IMR-90 (cell line): ENCODE measurements around the gene TNRC6B. TPM values are rescaled to one million over a fixed set of nuclear protein-coding genes. Genes with fewer than 3 reads are reported as not detected.

Source experiments
- ATAC-seq: fragments of 200-7000 bp; cut with Tn5 transposase; 2 replicates; pipeline ENCODE4 v1.9.1; 2020; ENCODE audit warnings: low read depth, mild to moderate bottlenecking, moderate library complexity
- BruUV-seq: library from RNA; stranded (reverse); fragments of 400-500 nt; replicated peaks from 2 replicates; lab custom pipeline; 2021; lab: Mats Ljungman, UMichigan
- CTCF ChIA-PET: fragments of 300-600 bp; formaldehyde crosslinking; extraction: SDS; loops from one replicate; lab custom pipeline; 2021; ENCODE audit warnings: antibody characterized with exemption; lab: Yijun Ruan, JAX
- POLR2A ChIA-PET: fragments of 300-600 bp; sonication (Branson Sonifier 250); formaldehyde crosslinking; loops from one replicate; lab custom pipeline; 2022; ENCODE audit warnings: antibody characterized with exemption; ENCODE audit not compliant: unreplicated experiment; lab: Charles Lee
- DNase-seq: peaks from one replicate; pipeline ENCODE4 v3.0.0; 2013
- H2AFZ ChIP-seq: replicated peaks from 2 replicates; pipeline ENCODE3; 2013; ENCODE audit warnings: low read length, mild to moderate bottlenecking; ENCODE audit not compliant: poor library complexity
- H2AK5ac ChIP-seq: 2 replicates; pipeline ENCODE4 v1.6.1; 2013; ENCODE audit warnings: low read depth, low read length, inconsistent platforms
- H2AK9ac ChIP-seq: replicated peaks from 2 replicates; pipeline ENCODE3; 2013; ENCODE audit warnings: mild to moderate bottlenecking, low read depth, low read length, moderate library complexity; ENCODE audit not compliant: poor library complexity
- H2BK120ac ChIP-seq: 2 replicates; pipeline ENCODE4 v1.6.1; 2013; ENCODE audit warnings: low read depth, low read length, inconsistent platforms
- H2BK15ac ChIP-seq: 3 replicates; pipeline ENCODE4 v1.6.1; 2013; ENCODE audit warnings: low read depth, low read length, inconsistent platforms
- H2BK20ac ChIP-seq: 2 replicates; pipeline ENCODE4 v1.6.1; 2013; ENCODE audit warnings: low read depth, mild to moderate bottlenecking, inconsistent platforms, low read length, moderate library complexity
- H2BK5ac ChIP-seq: 2 replicates; pipeline ENCODE4 v1.6.1; 2013; ENCODE audit warnings: mild to moderate bottlenecking, low read depth, low read length, inconsistent platforms; ENCODE audit not compliant: poor library complexity, severe bottlenecking
- H3K14ac ChIP-seq: replicated peaks from 2 replicates; pipeline ENCODE4 v1.6.1; 2013; ENCODE audit warnings: low read depth, low read length, inconsistent platforms
- H3K18ac ChIP-seq: 2 replicates; pipeline ENCODE4 v1.6.1; 2013; ENCODE audit warnings: low read depth, low read length, control low read depth
- H3K23ac ChIP-seq: 2 replicates; pipeline ENCODE4 v1.6.1; 2013; ENCODE audit warnings: low read depth, low read length, inconsistent platforms
- H3K27ac ChIP-seq: 2 replicates; pipeline ENCODE4 v1.5.1; 2013; ENCODE audit warnings: mild to moderate bottlenecking, control low read depth, low read length; ENCODE audit not compliant: insufficient read depth
- H3K27me3 ChIP-seq: 2 replicates; pipeline ENCODE4 v1.6.1; 2013; ENCODE audit warnings: low read length; ENCODE audit not compliant: control insufficient read depth, insufficient read depth
- H3K36me3 ChIP-seq: 2 replicates; pipeline ENCODE4 v1.6.1; 2013; ENCODE audit warnings: low read length, mixed read lengths; ENCODE audit not compliant: control insufficient read depth, insufficient read depth
- H3K4ac ChIP-seq: 2 replicates; pipeline ENCODE4 v1.6.1; 2013; ENCODE audit warnings: low read depth, low read length, inconsistent platforms
- H3K4me1 ChIP-seq: 2 replicates; pipeline ENCODE4 v1.6.1; 2013; ENCODE audit warnings: low read length, mixed read lengths; ENCODE audit not compliant: control insufficient read depth, insufficient read depth
- H3K4me2 ChIP-seq: 2 replicates; pipeline ENCODE4 v1.6.1; 2013; ENCODE audit warnings: low read depth, mild to moderate bottlenecking, control low read depth, low read length, moderate library complexity
- H3K4me3 ChIP-seq: 2 replicates; pipeline ENCODE4 v1.5.1; 2013; ENCODE audit warnings: low read depth, mild to moderate bottlenecking, control low read depth, low read length, moderate library complexity; ENCODE audit not compliant: insufficient read depth
- H3K56ac ChIP-seq: 2 replicates; pipeline ENCODE4 v1.6.1; 2013; ENCODE audit warnings: low read length, inconsistent platforms; ENCODE audit not compliant: insufficient read depth; ENCODE audit errors: extremely low read depth
- H3K79me1 ChIP-seq, 2 experiments: 2 replicates each; pipeline ENCODE4 v1.6.1; 2013; ENCODE audit warnings: low read length in 2 of 2, inconsistent platforms in 1 of 2, low read depth in 1 of 2
- H3K9ac ChIP-seq: 2 replicates; pipeline ENCODE4 v1.6.1; 2013; ENCODE audit warnings: low read depth, low read length, control low read depth
- H3K9me1 ChIP-seq: 2 replicates; pipeline ENCODE4 v1.6.1; 2013; ENCODE audit warnings: low read length, inconsistent platforms; ENCODE audit not compliant: insufficient read depth
- H3K9me3 ChIP-seq: 2 replicates; pipeline ENCODE4 v1.6.1; 2013; ENCODE audit warnings: low read length; ENCODE audit not compliant: control insufficient read depth, insufficient read depth
- H4K20me1 ChIP-seq: 2 replicates; pipeline ENCODE4 v1.6.1; 2013; ENCODE audit warnings: low read length, inconsistent platforms; ENCODE audit not compliant: insufficient read depth
- H4K5ac ChIP-seq: 2 replicates; pipeline ENCODE4 v1.6.1; 2013; ENCODE audit warnings: mild to moderate bottlenecking, low read depth, low read length, control low read depth
- H4K8ac ChIP-seq, 2 experiments: 2 replicates each; pipeline ENCODE4 v1.6.1; 2013; ENCODE audit warnings: low read depth in 2 of 2, low read length in 2 of 2, control low read depth in 1 of 2, inconsistent platforms in 1 of 2
- H4K91ac ChIP-seq: 2 replicates; pipeline ENCODE4 v1.6.1; 2013; ENCODE audit warnings: low read depth, low read length, inconsistent platforms; ENCODE audit not compliant: insufficient read depth
- BHLHE40 ChIP-seq: fragments of 150-350 bp; IDR thresholded peaks from 2 replicates; pipeline ENCODE4 v1.6.1; 2016; ENCODE audit warnings: mild to moderate bottlenecking, low read depth, low read length
- CEBPB ChIP-seq: IDR thresholded peaks from 2 replicates; pipeline ENCODE4 v1.6.1; 2012; ENCODE audit warnings: low read depth, low read length, improper control_type of control experiment
- CHD1 ChIP-seq: IDR thresholded peaks from 2 replicates; pipeline ENCODE4 v1.6.1; 2012; ENCODE audit warnings: low read depth, low read length, improper control_type of control experiment
- FOS ChIP-seq: fragments of 150-350 bp; IDR thresholded peaks from 2 replicates; pipeline ENCODE4 v1.6.1; 2016; ENCODE audit warnings: low read depth, low read length
- MAFK ChIP-seq: IDR thresholded peaks from 2 replicates; pipeline ENCODE4 v1.6.1; 2012; ENCODE audit warnings: low read depth, low read length, improper control_type of control experiment
- MAZ ChIP-seq: IDR thresholded peaks from 2 replicates; pipeline ENCODE4 v1.6.1; 2012; ENCODE audit warnings: low read depth, mild to moderate bottlenecking, low read length, improper control_type of control experiment, moderate library complexity, borderline replicate concordance
- MXI1 ChIP-seq: IDR thresholded peaks from 2 replicates; pipeline ENCODE4 v1.6.1; 2012; ENCODE audit warnings: low read depth, mild to moderate bottlenecking, low read length, moderate library complexity, borderline replicate concordance
- NFE2L2 ChIP-seq: fragments of 150-350 bp; IDR thresholded peaks from 2 replicates; pipeline ENCODE4 v1.6.1; 2016; ENCODE audit warnings: low read depth, mild to moderate bottlenecking, low read length
- POLR2A ChIP-seq: IDR thresholded peaks from 2 replicates; pipeline ENCODE4 v1.6.1; 2012; ENCODE audit warnings: mild to moderate bottlenecking, low read depth, low read length
- RAD21 ChIP-seq: IDR thresholded peaks from 2 replicates; pipeline ENCODE4 v1.6.1; 2012; ENCODE audit warnings: low read length, improper control_type of control experiment
- RCOR1 ChIP-seq: IDR thresholded peaks from 2 replicates; pipeline ENCODE4 v1.6.1; 2012; ENCODE audit warnings: mild to moderate bottlenecking, low read length, improper control_type of control experiment; ENCODE audit not compliant: insufficient replicate concordance
- RFX5 ChIP-seq: IDR thresholded peaks from 2 replicates; pipeline ENCODE4 v1.8.0; 2012; ENCODE audit warnings: low read depth, mild to moderate bottlenecking, low read length, moderate library complexity
- SMC3 ChIP-seq: fragments of 150-350 bp; IDR thresholded peaks from 2 replicates; pipeline ENCODE4 v1.6.1; 2016; ENCODE audit warnings: low read depth, mild to moderate bottlenecking, antibody characterized with exemption, low read length, moderate library complexity
- WGBS, 2 experiments: methylation state at CpG; one replicate each; pipeline versions ENCODE4 v1.1.5 to v1.1.7; 2013; ENCODE audit warnings: missing lambda C conversion rate in 2 of 2; ENCODE audit not compliant: insufficient read length in 1 of 2; ENCODE audit errors: extremely low coverage in 2 of 2; 5-methylcytosine and 5-hydroxymethylcytosine counted together
- dilution Hi-C: fragments of 300-500 bp; cut with HindIII; formaldehyde crosslinking; loops from one replicate; pipeline ENCODE4 v1.14.3; 2018; ENCODE audit warnings: low sequenced_read_pairs; ENCODE audit not compliant: unreplicated experiment
- in situ Hi-C: fragments of 300-500 bp; cut with MboI; formaldehyde crosslinking; loops from 3 replicates; pipeline ENCODE4 v1.14.3; 2019; ENCODE audit warnings: low sequenced_read_pairs, inconsistent platforms, mixed read lengths
- intact Hi-C: fragments of 100-400 bp; cut with micrococcal nuclease; formaldehyde crosslinking; loops from 2 replicates; pipeline ENCODE4 v1.10.0; 2022
- polyA plus RNA-seq, 3 experiments: library from polyadenylated mRNA; depleted of rRNA; stranded (reverse); fragments of >200 nt; gene quantifications; 2 replicates each; pipeline ENCODE4 v1.2.3, GENCODE V29; 2012; ENCODE audit warnings: low replicate concordance in 1 of 3
- total RNA-seq: library from RNA; depleted of rRNA; stranded (reverse); fragments of >200 nt; gene quantifications from 2 replicates; pipeline ENCODE4 v1.2.3, GENCODE V29; 2012
- TF ChIP-seq, protein P1 (sequence below): fragments of 150-350 bp; IDR thresholded peaks from 2 replicates; pipeline ENCODE4 v1.6.1; 2017; ENCODE audit warnings: mild to moderate bottlenecking, antibody characterized with exemption, low read length, low read depth
- TF ChIP-seq, protein P2 (sequence below): fragments of 150-350 bp; IDR thresholded peaks from 2 replicates; pipeline ENCODE4 v1.6.1; 2016; ENCODE audit warnings: low read depth, mild to moderate bottlenecking, low read length, moderate library complexity, borderline replicate concordance
- TF ChIP-seq, protein P3 (sequence below): conservative IDR thresholded peaks from 2 replicates; pipeline ENCODE4 v1.5.1; 2012; ENCODE audit warnings: mild to moderate bottlenecking, low read depth, low read length, improper control_type of control experiment

Gene TNRC6B
- total and polyA plus RNA-seq, 2 of the 4 experiments (the other 2 are of a cell fraction), result 3.9 to 17.0 TPM

DNA sequence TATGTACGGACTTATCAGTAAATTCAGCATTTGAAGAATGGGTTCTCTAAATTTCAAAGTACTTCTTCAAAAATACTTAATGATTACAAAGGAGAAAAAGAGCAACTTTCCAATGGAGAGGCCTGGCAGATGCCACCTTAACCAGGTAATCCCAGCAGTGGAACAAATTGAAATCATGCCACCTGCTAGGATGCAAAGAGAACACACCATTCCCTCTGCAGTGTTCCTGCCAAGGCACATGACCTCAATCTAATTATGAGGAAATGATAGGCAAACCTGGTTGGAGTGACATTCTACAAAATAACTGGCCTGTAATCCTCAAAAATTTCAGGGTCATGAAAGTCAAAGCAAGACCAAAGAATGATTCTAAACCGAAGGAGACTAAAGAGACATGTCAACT is 21.5 kb downstream of the TNRC6B start:
- TF ChIP-seq POLR2A (no peak), FOS (no peak), BHLHE40 (no peak), MAFK (no peak), RAD21 (no peak), RFX5 (no peak), RCOR1 (no peak), CHD1 (no peak), SMC3 (no peak), MXI1 (no peak), CEBPB (no peak), MAZ (no peak), NFE2L2 (no peak)
- TF ChIP-seq, protein P1, sequence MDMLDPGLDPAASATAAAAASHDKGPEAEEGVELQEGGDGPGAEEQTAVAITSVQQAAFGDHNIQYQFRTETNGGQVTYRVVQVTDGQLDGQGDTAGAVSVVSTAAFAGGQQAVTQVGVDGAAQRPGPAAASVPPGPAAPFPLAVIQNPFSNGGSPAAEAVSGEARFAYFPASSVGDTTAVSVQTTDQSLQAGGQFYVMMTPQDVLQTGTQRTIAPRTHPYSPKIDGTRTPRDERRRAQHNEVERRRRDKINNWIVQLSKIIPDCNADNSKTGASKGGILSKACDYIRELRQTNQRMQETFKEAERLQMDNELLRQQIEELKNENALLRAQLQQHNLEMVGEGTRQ, result no peak
- TF ChIP-seq, protein P2, sequence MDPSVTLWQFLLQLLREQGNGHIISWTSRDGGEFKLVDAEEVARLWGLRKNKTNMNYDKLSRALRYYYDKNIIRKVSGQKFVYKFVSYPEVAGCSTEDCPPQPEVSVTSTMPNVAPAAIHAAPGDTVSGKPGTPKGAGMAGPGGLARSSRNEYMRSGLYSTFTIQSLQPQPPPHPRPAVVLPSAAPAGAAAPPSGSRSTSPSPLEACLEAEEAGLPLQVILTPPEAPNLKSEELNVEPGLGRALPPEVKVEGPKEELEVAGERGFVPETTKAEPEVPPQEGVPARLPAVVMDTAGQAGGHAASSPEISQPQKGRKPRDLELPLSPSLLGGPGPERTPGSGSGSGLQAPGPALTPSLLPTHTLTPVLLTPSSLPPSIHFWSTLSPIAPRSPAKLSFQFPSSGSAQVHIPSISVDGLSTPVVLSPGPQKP, result no peak
- TF ChIP-seq, protein P3, sequence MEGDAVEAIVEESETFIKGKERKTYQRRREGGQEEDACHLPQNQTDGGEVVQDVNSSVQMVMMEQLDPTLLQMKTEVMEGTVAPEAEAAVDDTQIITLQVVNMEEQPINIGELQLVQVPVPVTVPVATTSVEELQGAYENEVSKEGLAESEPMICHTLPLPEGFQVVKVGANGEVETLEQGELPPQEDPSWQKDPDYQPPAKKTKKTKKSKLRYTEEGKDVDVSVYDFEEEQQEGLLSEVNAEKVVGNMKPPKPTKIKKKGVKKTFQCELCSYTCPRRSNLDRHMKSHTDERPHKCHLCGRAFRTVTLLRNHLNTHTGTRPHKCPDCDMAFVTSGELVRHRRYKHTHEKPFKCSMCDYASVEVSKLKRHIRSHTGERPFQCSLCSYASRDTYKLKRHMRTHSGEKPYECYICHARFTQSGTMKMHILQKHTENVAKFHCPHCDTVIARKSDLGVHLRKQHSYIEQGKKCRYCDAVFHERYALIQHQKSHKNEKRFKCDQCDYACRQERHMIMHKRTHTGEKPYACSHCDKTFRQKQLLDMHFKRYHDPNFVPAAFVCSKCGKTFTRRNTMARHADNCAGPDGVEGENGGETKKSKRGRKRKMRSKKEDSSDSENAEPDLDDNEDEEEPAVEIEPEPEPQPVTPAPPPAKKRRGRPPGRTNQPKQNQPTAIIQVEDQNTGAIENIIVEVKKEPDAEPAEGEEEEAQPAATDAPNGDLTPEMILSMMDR, result no peak
- H2AK5ac ChIP-seq, result no peak overlapping the region
- ChIA-PET POLR2A (no interaction called here), CTCF (no interaction called here)
- no peak overlapping the region for H2BK120ac ChIP-seq
- H3K56ac ChIP-seq, result no peak overlapping the region
- no peak overlapping the region for H3K23ac ChIP-seq
- DNase-seq (no peak), ATAC-seq (no peak)
- no peak overlapping the region for H3K9ac ChIP-seq
- H3K9me3 ChIP-seq, result no peaks in the 10 kb centered on the region
- no peak overlapping the region for H2BK20ac ChIP-seq
- no peak overlapping the region for H3K14ac ChIP-seq
- no peak overlapping the region for H3K18ac ChIP-seq
- H3K36me3 ChIP-seq, result no peaks in the 10 kb centered on the region
- peaks cover 37 to 80% of the 10 kb centered on the region in 2 experiments for H3K79me1 ChIP-seq
- H4K8ac ChIP-seq, result no peak overlapping the region
- H2BK15ac ChIP-seq, result no peak overlapping the region
- WGBS, 2 experiments, result no CpG with 5 or more reads among the region's 2 CpGs
- H3K9me1 ChIP-seq, result peaks cover 28% of the 10 kb centered on the region
- in situ Hi-C loops, result loop anchor here (5.0 kb wide), 1 partner anchor 48 kb away; no protein-coding TSS in a partner anchor
- H4K5ac ChIP-seq, result no peak overlapping the region
- BruUV-seq, result no TSS peak
- H2AFZ ChIP-seq, result no peak overlapping the region
- H4K91ac ChIP-seq, result no peak overlapping the region
- H2BK5ac ChIP-seq, result no peak overlapping the region
- dilution Hi-C loops, result no loop called here
- no peak overlapping the region for H2AK9ac ChIP-seq
- H4K20me1 ChIP-seq, result peaks cover 85% of the 10 kb centered on the region
- no peak overlapping the region for H3K27ac ChIP-seq
- H3K4me2 ChIP-seq, result no peak overlapping the region
- no peak overlapping the region for H3K4ac ChIP-seq
- intact Hi-C loops, result no loop called here
- H3K27me3 ChIP-seq, result no peaks in the 10 kb centered on the region
- H3K4me1 ChIP-seq, result peaks cover 29% of the 10 kb centered on the region
- no peak overlapping the region for H3K4me3 ChIP-seq
